ENCODE results near the gene AAGAB.
A peak's percentile ranks its signal among the peaks of the same experiment; 100 is the strongest.

AAGAB gene

GRCh38 chr15:67202991-67203390 is 51.5 kb downstream of the AAGAB start:
- Histone ChIP-seq H3K27me3 (ENCODE audit: insufficient read depth, poor library complexity, severe bottlenecking) (no peaks in the 10 kb centered on the region), H3K27ac (replicated peaks) (no peak overlapping the region), H3K4me3 (replicated peaks; ENCODE audit: insufficient read depth, low read length) (no peak overlapping the region)
- no peak for DNase-seq (ENCODE audit: low read depth in 1 of 2, low spot score in 1 of 2)
- TF ChIP-seq, protein P1, sequence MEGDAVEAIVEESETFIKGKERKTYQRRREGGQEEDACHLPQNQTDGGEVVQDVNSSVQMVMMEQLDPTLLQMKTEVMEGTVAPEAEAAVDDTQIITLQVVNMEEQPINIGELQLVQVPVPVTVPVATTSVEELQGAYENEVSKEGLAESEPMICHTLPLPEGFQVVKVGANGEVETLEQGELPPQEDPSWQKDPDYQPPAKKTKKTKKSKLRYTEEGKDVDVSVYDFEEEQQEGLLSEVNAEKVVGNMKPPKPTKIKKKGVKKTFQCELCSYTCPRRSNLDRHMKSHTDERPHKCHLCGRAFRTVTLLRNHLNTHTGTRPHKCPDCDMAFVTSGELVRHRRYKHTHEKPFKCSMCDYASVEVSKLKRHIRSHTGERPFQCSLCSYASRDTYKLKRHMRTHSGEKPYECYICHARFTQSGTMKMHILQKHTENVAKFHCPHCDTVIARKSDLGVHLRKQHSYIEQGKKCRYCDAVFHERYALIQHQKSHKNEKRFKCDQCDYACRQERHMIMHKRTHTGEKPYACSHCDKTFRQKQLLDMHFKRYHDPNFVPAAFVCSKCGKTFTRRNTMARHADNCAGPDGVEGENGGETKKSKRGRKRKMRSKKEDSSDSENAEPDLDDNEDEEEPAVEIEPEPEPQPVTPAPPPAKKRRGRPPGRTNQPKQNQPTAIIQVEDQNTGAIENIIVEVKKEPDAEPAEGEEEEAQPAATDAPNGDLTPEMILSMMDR (IDR thresholded peaks at IDR 0.05; ENCODE audit: insufficient read depth, low read length): no peak
- TF ChIP-seq GABPA (IDR thresholded peaks at IDR 0.05; ENCODE audit: low read depth): no peak
- TF ChIP-seq, protein P2, sequence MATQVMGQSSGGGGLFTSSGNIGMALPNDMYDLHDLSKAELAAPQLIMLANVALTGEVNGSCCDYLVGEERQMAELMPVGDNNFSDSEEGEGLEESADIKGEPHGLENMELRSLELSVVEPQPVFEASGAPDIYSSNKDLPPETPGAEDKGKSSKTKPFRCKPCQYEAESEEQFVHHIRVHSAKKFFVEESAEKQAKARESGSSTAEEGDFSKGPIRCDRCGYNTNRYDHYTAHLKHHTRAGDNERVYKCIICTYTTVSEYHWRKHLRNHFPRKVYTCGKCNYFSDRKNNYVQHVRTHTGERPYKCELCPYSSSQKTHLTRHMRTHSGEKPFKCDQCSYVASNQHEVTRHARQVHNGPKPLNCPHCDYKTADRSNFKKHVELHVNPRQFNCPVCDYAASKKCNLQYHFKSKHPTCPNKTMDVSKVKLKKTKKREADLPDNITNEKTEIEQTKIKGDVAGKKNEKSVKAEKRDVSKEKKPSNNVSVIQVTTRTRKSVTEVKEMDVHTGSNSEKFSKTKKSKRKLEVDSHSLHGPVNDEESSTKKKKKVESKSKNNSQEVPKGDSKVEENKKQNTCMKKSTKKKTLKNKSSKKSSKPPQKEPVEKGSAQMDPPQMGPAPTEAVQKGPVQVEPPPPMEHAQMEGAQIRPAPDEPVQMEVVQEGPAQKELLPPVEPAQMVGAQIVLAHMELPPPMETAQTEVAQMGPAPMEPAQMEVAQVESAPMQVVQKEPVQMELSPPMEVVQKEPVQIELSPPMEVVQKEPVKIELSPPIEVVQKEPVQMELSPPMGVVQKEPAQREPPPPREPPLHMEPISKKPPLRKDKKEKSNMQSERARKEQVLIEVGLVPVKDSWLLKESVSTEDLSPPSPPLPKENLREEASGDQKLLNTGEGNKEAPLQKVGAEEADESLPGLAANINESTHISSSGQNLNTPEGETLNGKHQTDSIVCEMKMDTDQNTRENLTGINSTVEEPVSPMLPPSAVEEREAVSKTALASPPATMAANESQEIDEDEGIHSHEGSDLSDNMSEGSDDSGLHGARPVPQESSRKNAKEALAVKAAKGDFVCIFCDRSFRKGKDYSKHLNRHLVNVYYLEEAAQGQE (IDR thresholded peaks at IDR 0.05; ENCODE audit: insufficient replicate concordance, low read depth): no peak
- TF ChIP-seq POLR2AphosphoS5 (IDR thresholded peaks at IDR 0.05; ENCODE audit: low read depth): no peak
- TF ChIP-seq SPI1 (IDR thresholded peaks at IDR 0.05; ENCODE audit: borderline replicate concordance, low read depth): no peak

GRCh38 chr15:67202091-67202490 is 52.4 kb downstream of the AAGAB start:
- no peak for DNase-seq (ENCODE audit: low read depth in 1 of 2, low spot score in 1 of 2)
- TF ChIP-seq SPI1 (IDR thresholded peaks at IDR 0.05; ENCODE audit: borderline replicate concordance, low read depth): no peak
- no peak for TF ChIP-seq GABPA (IDR thresholded peaks at IDR 0.05; ENCODE audit: low read depth)
- TF ChIP-seq, protein P1 (IDR thresholded peaks at IDR 0.05; ENCODE audit: insufficient read depth, low read length): no peak
- TF ChIP-seq, protein P2 (IDR thresholded peaks at IDR 0.05; ENCODE audit: insufficient replicate concordance, low read depth): no peak
- no peak for TF ChIP-seq POLR2AphosphoS5 (IDR thresholded peaks at IDR 0.05; ENCODE audit: low read depth)
- Histone ChIP-seq H3K27ac (replicated peaks) (no peak overlapping the region), H3K4me3 (replicated peaks; ENCODE audit: insufficient read depth, low read length) (no peak overlapping the region), H3K27me3 (ENCODE audit: insufficient read depth, poor library complexity, severe bottlenecking) (no peaks in the 10 kb centered on the region)

- H3K27me3 ChIP-seq (ENCODE audit: insufficient read depth, poor library complexity, severe bottlenecking): no peaks in the 10 kb centered on the region
- peak in 1 of 2 experiments; percentile 41 for DNase-seq (ENCODE audit: low read depth in 1 of 2, low spot score in 1 of 2)
- no peak overlapping the region for H3K27ac ChIP-seq (replicated peaks)
- no peak overlapping the region for H3K4me3 ChIP-seq (replicated peaks; ENCODE audit: insufficient read depth, low read length)
- TF ChIP-seq, protein P2 (IDR thresholded peaks at IDR 0.05; ENCODE audit: insufficient replicate concordance, low read depth): no peak
- no peak for TF ChIP-seq POLR2AphosphoS5 (IDR thresholded peaks at IDR 0.05; ENCODE audit: low read depth)
- no peak for TF ChIP-seq SPI1 (IDR thresholded peaks at IDR 0.05; ENCODE audit: borderline replicate concordance, low read depth)
- TF ChIP-seq, protein P1 (IDR thresholded peaks at IDR 0.05; ENCODE audit: insufficient read depth, low read length): no peak
- TF ChIP-seq GABPA (IDR thresholded peaks at IDR 0.05; ENCODE audit: low read depth): no peak
Measured at GRCh38 chr15:67201136-67201535, 53.3 kb downstream of the AAGAB start.

All from HL-60 (cell line).